Medulla oblongata (tissue), 1 donor: ENCODE results near the gene HOXD3.

Experiments used
- DNase-seq: peaks from one replicate; pipeline ENCODE4 v3.0.0-alpha.2; 2015; ENCODE audit errors: extremely low spot score

Gene HOXD3

GRCh38 chr2:176121190-176122051 lies 35.7 kb upstream of the HOXD3 start:
- DNase-seq: no peak

GRCh38 chr2:176122052-176122682 lies 34.9 kb upstream of the HOXD3 start:
- no peak for DNase-seq

GRCh38 chr2:176122683-176123410 lies 34.3 kb upstream of the HOXD3 start, which contains the start of gene HOXD9:
Gene HOXD9 (plus strand): TSS chr2:176122719. CDS start chr2:176122769, 50 bp downstream.
- DNase-seq: peak; percentile 15

DNA sequence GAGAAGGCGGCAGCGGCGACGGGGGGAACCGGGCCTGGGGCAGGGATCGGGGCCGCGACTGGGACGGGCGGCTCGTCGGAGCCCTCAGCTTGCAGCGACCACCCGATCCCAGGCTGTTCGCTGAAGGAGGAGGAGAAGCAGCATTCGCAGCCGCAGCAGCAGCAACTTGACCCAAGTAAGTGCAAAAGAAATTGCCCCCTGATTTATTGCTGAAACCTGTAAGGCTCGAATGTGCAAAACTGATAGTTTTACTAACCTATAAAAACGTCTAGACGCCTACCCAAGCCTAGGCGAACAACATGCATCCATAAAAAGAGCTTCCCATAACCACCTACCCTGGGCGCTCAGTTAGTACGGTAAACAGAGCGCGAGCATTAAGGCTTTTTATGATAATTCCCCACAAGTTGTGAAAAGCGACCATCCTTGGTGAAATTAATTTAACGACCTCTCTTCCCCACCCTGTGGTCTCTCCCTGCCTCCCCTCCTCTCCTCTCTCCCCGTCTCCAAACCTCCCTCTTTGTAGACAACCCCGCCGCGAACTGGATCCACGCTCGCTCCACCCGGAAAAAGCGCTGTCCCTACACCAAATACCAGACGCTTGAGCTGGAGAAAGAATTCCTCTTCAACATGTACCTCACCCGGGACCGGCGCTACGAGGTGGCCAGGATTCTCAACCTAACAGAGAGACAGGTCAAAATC lies 33.5 kb upstream of the HOXD3 start:
- no peak for DNase-seq

DNA sequence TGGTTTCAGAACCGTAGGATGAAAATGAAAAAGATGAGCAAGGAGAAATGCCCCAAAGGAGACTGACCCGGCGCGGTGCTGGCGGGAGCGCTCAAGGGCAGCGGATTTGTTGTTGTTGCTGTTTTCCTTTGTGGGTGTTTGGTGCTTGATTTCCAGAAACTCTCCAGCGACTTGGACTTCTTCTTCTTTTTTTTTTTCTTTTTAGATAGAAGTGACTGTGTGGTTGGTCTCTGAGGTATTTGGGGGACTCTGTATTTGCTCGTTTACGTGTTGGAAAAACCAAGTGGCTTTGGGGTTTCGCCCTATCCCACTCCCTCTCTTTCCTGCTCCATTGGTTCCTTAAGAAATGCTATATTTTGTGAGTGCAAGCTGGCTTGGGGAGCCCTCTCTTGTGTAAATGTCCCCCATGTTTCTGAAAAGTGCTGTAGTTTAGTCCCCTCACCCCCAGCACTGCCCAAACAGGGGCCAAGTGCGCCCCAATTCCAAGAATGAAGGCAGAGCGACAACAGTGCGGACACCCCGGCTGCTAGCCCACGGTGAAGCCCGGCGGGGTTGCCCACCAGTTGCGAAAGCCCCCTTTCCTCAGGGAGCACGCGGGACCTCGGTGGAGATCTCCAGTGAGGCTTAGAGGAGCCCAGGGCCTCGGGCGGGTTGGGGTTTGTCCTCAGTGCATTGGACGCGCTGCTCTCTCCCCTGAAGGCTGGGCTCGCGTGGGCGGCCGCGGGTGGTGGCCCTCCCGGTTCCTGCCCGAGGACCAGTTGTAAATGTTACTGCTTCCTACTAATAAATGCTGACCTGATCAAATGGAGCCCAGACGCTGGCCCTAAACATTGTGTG lies 32.8 kb upstream of the HOXD3 start:
- DNase-seq: no peak

DNA sequence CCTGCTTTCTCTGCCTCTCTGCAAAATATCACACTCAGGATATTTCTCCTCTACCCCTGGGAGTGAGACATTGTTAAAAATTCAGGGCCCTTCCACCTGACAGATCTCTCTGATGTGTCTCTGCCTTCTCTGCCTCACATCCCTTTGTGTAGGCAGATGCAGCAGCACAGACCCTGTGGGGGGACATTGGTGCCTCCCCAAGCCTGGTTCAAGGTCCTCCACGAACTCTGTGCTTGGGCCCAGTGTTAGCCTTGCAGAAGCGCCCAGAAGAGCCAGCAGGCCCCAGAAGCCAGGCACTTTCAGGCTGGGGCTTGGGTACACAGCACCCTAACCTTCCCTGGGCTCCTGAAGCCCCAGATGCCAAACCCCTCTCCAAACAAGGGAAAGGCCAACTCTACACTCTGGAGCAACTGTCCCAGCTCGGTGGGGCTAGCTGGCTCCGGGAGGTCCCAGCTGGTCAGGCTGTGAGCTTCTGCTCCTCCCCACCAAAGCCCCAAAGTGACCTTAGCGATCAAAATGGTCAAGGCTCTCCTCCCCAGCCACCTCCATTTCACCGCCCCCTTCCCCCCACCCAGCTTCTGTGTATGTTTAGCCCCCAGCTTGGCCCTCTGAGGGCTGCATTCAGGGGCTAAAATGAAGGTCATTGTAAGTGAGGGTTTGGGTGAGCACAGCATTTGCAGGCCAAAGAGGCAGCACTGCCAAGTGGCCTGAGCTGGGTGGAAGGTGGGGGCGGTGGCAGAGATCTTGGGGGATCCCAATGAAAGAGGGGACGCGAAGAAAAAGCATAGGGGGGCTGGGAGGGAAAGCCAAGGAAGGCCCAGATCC lies 31.9 kb upstream of the HOXD3 start:
- DNase-seq: no peak

DNA sequence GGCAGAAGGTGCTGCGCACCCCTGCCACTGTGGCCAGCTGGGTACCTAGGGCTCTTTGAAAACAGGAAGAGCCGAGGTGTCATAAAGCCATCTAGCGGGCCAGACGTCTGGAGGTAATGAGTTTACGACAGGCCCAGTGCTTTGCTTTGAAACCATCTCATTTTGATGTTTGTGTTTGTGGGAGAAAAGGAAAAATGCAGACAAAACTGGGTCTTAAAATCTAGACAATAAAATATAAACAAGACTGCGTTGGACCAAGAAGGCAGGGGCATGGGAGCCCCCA lies 31.4 kb upstream of the HOXD3 start:
- DNase-seq: no peak

GRCh38 chr2:176126929-176127773 lies 30.0 kb upstream of the HOXD3 start:
- DNase-seq: peak; percentile 87

- no peak for DNase-seq
Observed at GRCh38 chr2:176127774-176128072, 29.4 kb upstream of the HOXD3 start.

DNA sequence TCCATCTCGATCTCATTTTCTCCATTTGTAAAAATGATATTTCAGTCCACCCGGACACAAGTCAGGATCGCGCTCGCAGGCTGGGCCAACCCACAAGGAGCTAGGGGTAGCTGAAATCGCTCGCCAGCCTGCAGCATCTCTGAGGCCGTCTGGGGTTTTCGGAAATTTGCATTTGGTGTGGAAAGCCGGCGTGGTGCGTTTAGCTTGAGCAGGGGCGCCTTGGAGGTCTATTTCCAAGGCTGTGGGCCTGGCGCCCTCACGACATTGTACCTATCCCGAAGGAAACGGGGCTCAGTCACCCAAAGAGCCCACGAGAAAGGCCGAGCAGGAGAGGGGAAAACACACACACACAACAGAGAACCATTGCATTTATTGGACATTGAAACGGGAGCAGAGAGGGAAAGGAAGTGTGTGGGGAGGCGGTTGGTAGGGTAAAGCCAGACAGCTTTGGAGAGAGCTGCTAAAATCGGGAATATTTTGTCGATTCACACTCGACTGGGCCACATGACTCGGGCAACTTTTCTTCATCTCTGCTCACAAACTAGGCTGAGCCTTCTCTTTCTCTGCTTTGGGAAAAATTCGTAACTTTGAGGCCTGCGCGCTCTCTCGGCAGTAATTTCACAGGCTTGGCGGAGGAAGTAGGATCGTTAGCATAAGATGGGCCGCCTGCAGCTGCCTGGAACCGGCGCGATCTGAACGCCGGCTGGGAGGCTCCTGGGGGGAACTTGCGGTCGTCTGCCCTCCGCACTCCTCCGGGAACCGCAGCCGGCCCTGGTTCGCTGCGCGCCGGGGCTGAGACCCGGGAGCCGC lies 28.7 kb upstream of the HOXD3 start:
- DNase-seq: peak; percentile 30

GRCh38 chr2:176128982-176129796 lies 27.9 kb upstream of the HOXD3 start, which contains the start of gene HOXD8:
Gene HOXD8 (plus strand): TSS chr2:176129705. CDS start chr2:176130367, 662 bp downstream.
- DNase-seq: peak; percentile 48

- DNase-seq: peak; percentile 23
Observed at GRCh38 chr2:176129813-176130146, 27.3 kb upstream of the HOXD3 start.

DNA sequence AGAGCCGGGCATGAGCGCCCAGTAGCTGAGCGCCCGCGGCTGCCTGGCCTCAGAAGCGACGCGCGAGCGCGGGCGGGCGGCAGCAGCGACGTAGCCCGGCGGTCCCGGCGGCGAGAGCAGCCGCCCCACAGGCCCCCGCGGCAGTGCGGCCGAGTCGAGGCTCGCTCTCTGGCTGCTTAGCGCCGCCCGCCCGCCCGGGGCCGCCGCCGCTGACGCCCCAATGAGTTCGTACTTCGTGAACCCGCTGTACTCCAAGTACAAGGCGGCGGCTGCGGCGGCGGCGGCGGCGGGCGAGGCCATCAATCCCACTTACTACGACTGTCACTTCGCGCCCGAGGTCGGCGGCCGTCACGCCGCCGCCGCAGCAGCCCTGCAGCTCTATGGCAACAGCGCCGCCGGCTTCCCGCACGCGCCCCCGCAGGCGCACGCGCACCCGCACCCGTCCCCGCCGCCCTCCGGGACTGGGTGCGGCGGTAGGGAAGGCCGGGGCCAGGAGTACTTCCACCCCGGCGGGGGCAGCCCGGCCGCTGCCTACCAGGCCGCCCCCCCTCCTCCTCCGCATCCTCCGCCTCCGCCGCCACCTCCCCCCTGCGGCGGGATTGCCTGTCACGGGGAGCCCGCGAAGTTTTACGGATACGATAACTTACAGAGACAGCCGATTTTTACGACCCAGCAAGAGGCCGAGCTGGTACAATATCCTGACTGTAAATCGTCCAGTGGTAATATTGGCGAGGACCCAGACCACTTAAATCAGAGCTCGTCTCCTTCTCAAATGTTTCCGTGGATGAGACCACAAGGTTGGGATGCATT lies 26.8 kb upstream of the HOXD3 start:
- peak; percentile 67 for DNase-seq

DNA sequence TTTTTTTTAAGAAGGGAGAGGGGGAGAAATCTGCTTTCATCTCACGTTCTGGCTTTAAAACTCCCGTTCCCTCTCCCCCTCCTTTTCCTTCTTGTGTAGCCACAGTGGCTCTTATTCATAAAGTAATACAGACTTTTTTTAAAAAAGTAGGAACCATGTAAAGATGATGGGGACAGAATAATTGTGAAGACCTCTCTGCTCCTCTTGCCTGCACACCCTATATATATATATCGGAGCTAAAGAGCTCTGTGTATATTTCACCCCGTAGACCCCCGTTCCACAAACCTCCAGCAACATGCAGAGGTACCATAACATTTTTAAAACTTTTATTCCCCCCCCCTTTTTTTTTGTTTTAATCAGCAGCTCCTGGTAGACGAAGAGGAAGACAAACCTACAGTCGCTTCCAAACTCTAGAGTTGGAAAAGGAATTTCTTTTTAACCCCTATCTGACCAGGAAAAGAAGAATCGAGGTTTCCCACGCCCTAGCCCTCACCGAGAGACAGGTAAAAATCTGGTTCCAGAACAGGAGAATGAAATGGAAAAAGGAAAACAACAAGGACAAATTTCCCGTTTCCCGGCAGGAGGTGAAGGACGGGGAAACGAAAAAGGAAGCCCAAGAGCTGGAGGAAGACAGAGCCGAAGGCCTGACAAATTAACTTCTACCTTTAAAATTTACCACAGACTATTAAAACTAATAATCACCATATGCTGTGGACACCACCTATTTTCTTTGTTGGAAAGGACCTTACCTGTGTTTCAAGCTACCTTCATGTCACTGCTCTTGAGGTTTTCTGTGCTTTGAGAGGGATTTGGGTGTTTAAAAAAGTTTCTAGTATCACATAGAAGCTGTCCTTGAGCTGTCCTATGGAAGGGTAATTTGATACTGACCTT lies 25.9 kb upstream of the HOXD3 start:
- no peak for DNase-seq

DNA sequence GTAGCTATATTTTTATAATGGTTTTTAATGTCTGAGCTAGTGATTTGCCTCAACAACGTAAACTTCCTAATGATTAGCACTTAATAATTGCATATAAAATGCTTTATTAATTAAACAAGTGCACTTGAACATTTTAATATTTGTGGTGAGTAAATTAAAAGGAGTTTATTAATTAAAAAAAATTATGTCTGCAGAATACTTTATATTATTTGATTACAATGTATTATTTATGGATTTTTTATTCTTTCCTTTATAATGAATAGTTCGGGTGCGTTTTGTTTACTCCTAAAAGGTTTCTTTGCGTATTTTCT lies 25.3 kb upstream of the HOXD3 start:
- DNase-seq: no peak
